ENCODE results near the gene LATS1. TPM values are rescaled to one million over a fixed set of nuclear protein-coding genes. Genes with fewer than 3 reads are reported as not detected.
A peak's percentile ranks its signal among the peaks of the same experiment; 100 is the strongest.

The LATS1 gene
- total and polyA plus RNA-seq, 2 of the 8 experiments (the other 6 are each of a cell fraction or from before 2014, with no cell fraction given) = 8.9 to 21.7 TPM

DNA sequence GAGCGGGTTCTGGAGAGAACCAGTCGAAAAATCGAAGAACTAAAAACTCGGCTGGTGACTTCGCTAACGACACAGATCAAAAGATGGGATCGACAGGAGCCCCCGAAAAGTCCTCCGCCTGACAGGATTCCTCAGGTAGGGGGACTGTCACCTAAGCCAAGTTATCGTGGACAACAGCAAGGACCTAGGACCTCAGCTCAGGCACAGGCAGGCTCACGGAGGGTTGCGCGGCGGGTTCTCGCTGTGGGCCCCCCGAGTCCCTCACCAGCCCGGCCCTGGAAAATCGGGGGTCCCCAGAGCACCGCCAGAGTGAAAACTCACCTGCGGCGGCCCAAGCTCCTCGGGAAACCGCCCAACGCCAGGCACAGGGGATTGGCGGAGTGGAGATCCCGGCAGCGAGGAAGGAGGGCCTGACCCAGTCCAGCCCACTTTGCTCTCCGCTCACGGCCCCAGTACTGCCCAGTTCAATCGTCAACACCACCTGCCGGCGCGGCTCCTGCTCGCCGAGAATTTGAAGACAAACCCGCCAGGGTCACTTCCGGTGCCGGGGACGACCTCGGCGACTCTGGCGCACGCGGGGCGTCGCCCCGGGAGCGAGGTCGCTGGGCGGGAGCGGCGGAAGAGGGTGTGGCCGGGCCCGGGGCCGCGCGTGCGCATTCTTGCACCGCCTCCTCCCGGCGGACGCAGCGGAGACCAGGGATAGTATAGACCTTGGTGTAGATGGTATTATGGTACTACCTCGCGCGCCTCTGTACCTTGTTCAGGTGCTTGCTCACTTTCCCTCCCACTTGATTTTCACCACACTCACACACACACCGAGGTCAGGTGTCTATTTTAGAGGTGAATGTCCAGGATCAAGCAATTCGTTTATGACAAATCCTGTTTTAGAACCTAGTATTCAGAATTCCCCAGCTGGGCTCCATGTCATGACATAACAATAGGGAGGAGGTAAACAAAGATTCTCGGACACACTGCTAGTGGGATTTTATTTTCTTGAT is 69.5 kb downstream of the LATS1 start, which contains the start of gene KATNA1:
Gene KATNA1, minus strand, starts transcription at position 567 of the 998 bp plus-strand sequence. CDS start 10,167 bp downstream, outside the sequence.
- peak; percentile 85 to 95 for DNase-seq (ENCODE audit: low read depth in 1 of 2, low spot score in 2 of 2)
- FAIRE-seq = no peak
- POLR2A ChIA-PET (ENCODE audit: partially characterized antibody) = interaction anchor here (0.6 to 1.5 kb wide), 7 partner anchors 9 to 71 kb away, joined by 3 to 6 read pairs (median 4); no protein-coding TSS in a partner anchor
- TF ChIP-seq, protein P1, sequence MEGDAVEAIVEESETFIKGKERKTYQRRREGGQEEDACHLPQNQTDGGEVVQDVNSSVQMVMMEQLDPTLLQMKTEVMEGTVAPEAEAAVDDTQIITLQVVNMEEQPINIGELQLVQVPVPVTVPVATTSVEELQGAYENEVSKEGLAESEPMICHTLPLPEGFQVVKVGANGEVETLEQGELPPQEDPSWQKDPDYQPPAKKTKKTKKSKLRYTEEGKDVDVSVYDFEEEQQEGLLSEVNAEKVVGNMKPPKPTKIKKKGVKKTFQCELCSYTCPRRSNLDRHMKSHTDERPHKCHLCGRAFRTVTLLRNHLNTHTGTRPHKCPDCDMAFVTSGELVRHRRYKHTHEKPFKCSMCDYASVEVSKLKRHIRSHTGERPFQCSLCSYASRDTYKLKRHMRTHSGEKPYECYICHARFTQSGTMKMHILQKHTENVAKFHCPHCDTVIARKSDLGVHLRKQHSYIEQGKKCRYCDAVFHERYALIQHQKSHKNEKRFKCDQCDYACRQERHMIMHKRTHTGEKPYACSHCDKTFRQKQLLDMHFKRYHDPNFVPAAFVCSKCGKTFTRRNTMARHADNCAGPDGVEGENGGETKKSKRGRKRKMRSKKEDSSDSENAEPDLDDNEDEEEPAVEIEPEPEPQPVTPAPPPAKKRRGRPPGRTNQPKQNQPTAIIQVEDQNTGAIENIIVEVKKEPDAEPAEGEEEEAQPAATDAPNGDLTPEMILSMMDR (IDR thresholded peaks at IDR 0.05; ENCODE audit: control extremely low read depth in 1 of 3, insufficient read depth in 1 of 3, low read depth in 1 of 3, low read length in 3 of 3) = peak in 1 of 3 experiments; percentile 6; a peak in 1 of 4 replicates
- TF ChIP-seq CBX8 (IDR thresholded peaks at IDR 0.05; ENCODE audit: borderline replicate concordance, low read depth, low read length) (no peak), SIRT6 (IDR thresholded peaks at IDR 0.05; ENCODE audit: low read length) (no peak), TAF1 (IDR thresholded peaks at IDR 0.05; ENCODE audit: low read depth, low read length) (peak; percentile 83; the same call in 1 of the 2 replicates), GTF2F1 (IDR thresholded peaks at IDR 0.05; ENCODE audit: borderline replicate concordance, low read depth, low read length) (no peak; the same call in 1 of the 2 replicates), CREB1 (IDR thresholded peaks at IDR 0.05) (peak; percentile 75; the same call in 1 of the 2 replicates), MAFK (IDR thresholded peaks at IDR 0.05; ENCODE audit: low read depth, low read length) (no peak)
- TF ChIP-seq, protein P2, sequence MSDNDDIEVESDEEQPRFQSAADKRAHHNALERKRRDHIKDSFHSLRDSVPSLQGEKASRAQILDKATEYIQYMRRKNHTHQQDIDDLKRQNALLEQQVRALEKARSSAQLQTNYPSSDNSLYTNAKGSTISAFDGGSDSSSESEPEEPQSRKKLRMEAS (IDR thresholded peaks at IDR 0.05) = peak; percentile 99

More for the DNA sequence above, 69.5 kb downstream of the LATS1 start, which contains the start of gene KATNA1:
- Histone ChIP-seq H2BK20ac (ENCODE audit: low read length) (no peak within 1 kb of the TSS), H3K27me3 (replicated peaks in 1 of 4; ENCODE audit: control insufficient read depth in 3 of 4, extremely low read depth in 1 of 4, insufficient read depth in 3 of 4, low read length in 3 of 4) (no peaks in the 10 kb centered on the region), H4K8ac (ENCODE audit: extremely low read depth, insufficient read depth, low read length) (peak within 1 kb of the TSS; percentile 66; the same call in 1 of the 2 replicates), H3K9ac (replicated peaks in 1 of 4; ENCODE audit: extremely low read depth in 1 of 4, low read depth in 3 of 4, low read length in 3 of 4) (peak within 1 kb of the TSS; percentile 41 to 63 (median 62)), H4K91ac (replicated peaks; ENCODE audit: insufficient read length, low read length) (no peak within 1 kb of the TSS), H3K4me2 (ENCODE audit: insufficient read depth in 1 of 2, low read depth in 2 of 2, low read length in 2 of 2) (peak within 1 kb of the TSS; percentile 64 to 85), H2BK5ac (ENCODE audit: low read depth, low read length) (peak within 1 kb of the TSS; percentile 75; the same call in 1 of the 2 replicates), H2BK12ac (ENCODE audit: low read depth, low read length) (no peak within 1 kb of the TSS), H3K4ac (replicated peaks; ENCODE audit: insufficient read length, low read depth, low read length) (no peak within 1 kb of the TSS), H4K5ac (ENCODE audit: insufficient read length, low read depth, low read length) (peak within 1 kb of the TSS; percentile 23), H2AFZ (ENCODE audit: low read length) (peak within 1 kb of the TSS; percentile 100), H3K4me1 (replicated peaks in 1 of 4; ENCODE audit: control insufficient read depth in 3 of 4, insufficient read depth in 4 of 4, low read length in 3 of 4) (peaks cover 0 to 4% (median 3%) of the 10 kb centered on the region in 4 experiments; a peak in 4 of 7 replicates), H2BK120ac (replicated peaks; ENCODE audit: low read depth, low read length) (no peak within 1 kb of the TSS), H4K20me1 (replicated peaks in 1 of 2; ENCODE audit: control insufficient read depth in 1 of 2, insufficient read depth in 2 of 2, low read length in 2 of 2) (no peaks in the 10 kb centered on the region), H3K14ac (ENCODE audit: insufficient read length) (no peak within 1 kb of the TSS), H3K27ac (ENCODE audit: low read depth, low read length) (no peak within 1 kb of the TSS; the same call in 1 of the 2 replicates), H3K4me3 (ENCODE audit: extremely low read depth in 1 of 4, insufficient read depth in 2 of 4, low read depth in 3 of 4, low read length in 4 of 4) (peak within 1 kb of the TSS; percentile 61 to 93 (median 86)), H3K9me3 (ENCODE audit: insufficient read depth in 2 of 2, low read depth in 1 of 2, low read length in 1 of 2) (no peaks in the 10 kb centered on the region), H3K36me3 (ENCODE audit: control insufficient read depth in 2 of 4, insufficient read depth in 4 of 4, low read length in 3 of 4) (no peaks in the 10 kb centered on the region), H3K18ac (ENCODE audit: extremely low read depth, low read length) (peak within 1 kb of the TSS; percentile 80), H2AK5ac (ENCODE audit: low read depth, low read length) (no peak within 1 kb of the TSS), H3K23ac (ENCODE audit: insufficient read length) (no peak within 1 kb of the TSS), H3K79me1 (ENCODE audit: low read depth, low read length) (no peaks in the 10 kb centered on the region), H3K56ac (replicated peaks; ENCODE audit: insufficient read length, low read depth, low read length) (peak within 1 kb of the TSS; percentile 32), H3K23me2 (ENCODE audit: low read depth, low read length) (peaks cover 2% of the 10 kb centered on the region; the same call in 1 of the 2 replicates), H2BK15ac (ENCODE audit: low read length) (no peak within 1 kb of the TSS), H3K79me2 (ENCODE audit: control insufficient read depth in 1 of 2, insufficient read depth in 2 of 2, low read length in 2 of 2) (peaks cover 0 to 23% of the 10 kb centered on the region in 2 experiments; a peak in 3 of 4 replicates)
- 3% methylated on average over 60 of the region's 69 CpGs; no CpG with 5 or more reads in 1 of the 2 experiments for WGBS, 2 experiments (ENCODE audit: extremely low coverage in 1 of 2, insufficient coverage in 1 of 2, insufficient read length in 1 of 2, insufficient replicate concordance in 2 of 2, low coverage in 1 of 2, low lambda C conversion rate in 2 of 2, missing lambda C conversion rate in 1 of 2)
- CTCF ChIA-PET (ENCODE audit: partially characterized antibody) = interaction anchor here (1.4 to 1.5 kb wide), 2 partner anchors 19 to 102 kb away, joined by 3 read pairs; no protein-coding TSS in a partner anchor

All from H1 (cell line).